Activated naive CD8-positive, alpha-beta T cell treated with anti-CD3 and anti-CD28 coated beads, Interleukin-2, amount 10 ng/mL, durations not matched to agents 7 days and 5 days (primary cell): ENCODE measurements around the gene TRAF3. TPM values are rescaled to one million over a fixed set of nuclear protein-coding genes. Genes with fewer than 3 reads are reported as not detected.

Experiments
- ATAC-seq: fragments of 150-1000 bp; cut with Tn5 transposase; one replicate; pipeline ENCODE4 v1.10.0; 2021; ENCODE audit warnings: low read depth, moderate library complexity
- POLR2A ChIA-PET: fragments of 350-600 bp; sonication (Branson Sonifier 250); formaldehyde crosslinking; loops from one replicate; lab custom pipeline; 2021; ENCODE audit warnings: antibody characterized with exemption; lab: Charles Lee
- DNase-seq: peaks from one replicate; pipeline ENCODE4 v3.0.0; 2021
- H3K27ac Mint-ChIP-seq: one replicate; pipeline ENCODE4 v1.8.0; 2022; ENCODE audit warnings: mild to moderate bottlenecking, mixed read lengths
- H3K27me3 Mint-ChIP-seq: one replicate; pipeline ENCODE4 v1.8.0; 2022; ENCODE audit warnings: mild to moderate bottlenecking, moderate library complexity, mixed read lengths
- H3K36me3 Mint-ChIP-seq: one replicate; pipeline ENCODE4 v1.8.0; 2021; ENCODE audit warnings: mild to moderate bottlenecking, mixed read lengths
- H3K4me1 Mint-ChIP-seq: one replicate; pipeline ENCODE4 v1.8.0; 2021; ENCODE audit warnings: mixed read lengths
- H3K4me3 Mint-ChIP-seq: one replicate; pipeline ENCODE4 v1.8.0; 2022; ENCODE audit warnings: mild to moderate bottlenecking, moderate library complexity, mixed read lengths
- H3K9me3 Mint-ChIP-seq: one replicate; pipeline ENCODE4 v1.8.0; 2021; ENCODE audit warnings: mixed read lengths
- total RNA-seq, 2 experiments: library from RNA; stranded (reverse); gene quantifications; one replicate each; pipeline ENCODE4 v1.2.3, GENCODE V29; 2021

Gene TRAF3
- total RNA-seq, 2 experiments from 2014 or later = 31.1 to 32.9 TPM

DNA sequence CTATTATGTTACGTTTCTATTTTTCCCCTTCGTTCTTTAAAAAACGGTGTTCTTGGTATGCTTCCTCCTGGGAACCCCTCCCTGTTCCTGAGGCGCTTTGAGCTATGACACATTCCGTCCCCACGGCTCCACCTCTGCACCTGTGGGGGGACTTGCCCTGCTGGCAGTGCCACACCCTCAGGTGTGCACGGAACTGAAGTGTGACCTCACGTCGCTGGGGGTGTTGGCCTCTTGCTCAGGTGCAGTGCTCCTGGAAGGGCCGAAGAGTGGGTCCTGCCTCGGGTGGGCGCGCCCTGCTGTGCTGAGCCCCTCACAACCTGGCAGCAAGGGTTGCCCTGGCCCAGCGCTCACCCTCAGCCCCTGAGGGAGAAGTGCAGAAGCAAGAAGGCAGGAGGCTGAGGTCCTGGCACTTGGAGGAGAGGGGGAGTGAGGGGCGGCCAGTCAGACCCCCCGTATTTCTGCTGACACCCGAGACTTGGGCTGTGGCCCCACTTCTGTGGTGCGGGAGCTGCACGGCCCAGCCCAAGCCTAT, 150.2 kb downstream of the TRAF3 start:
- Mint-ChIP-seq H3K4me3 (peak overlapping the region; percentile 61), H3K27ac (no peak overlapping the region), H3K36me3 (no peaks in the 10 kb centered on the region), H3K27me3 (peaks cover 42% of the 10 kb centered on the region), H3K9me3 (no peaks in the 10 kb centered on the region), H3K4me1 (peaks cover 2% of the 10 kb centered on the region)
- ATAC-seq (no peak), DNase-seq (no peak)
- POLR2A ChIA-PET = no interaction called here

DNA sequence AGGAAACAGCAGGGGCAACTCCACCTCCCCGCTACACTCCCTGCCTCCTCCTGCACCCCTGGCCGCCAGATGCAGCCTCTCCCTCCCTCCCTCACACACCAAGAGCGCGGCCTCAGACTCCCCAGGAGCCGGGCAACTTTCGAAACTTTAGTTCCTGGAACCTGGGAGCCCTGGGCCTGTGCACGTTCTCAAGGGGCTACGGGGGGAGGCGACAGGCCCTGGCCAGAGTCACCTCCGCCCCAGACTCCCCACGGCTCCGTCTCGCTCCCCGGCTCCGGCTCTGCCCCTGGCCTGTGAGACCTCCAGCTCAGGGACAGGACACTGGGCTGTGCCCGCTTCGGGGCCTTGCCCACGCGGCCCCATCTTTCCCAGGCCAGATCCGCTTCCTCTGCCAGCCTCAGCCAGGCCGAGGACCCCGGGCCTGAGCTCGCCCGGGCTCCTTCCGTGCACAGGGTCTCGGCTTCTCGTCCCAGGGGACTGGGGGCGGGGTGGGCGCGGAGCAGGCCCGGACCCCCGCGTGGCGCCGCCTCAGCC, 150.7 kb downstream of the TRAF3 start:
- Mint-ChIP-seq H3K4me1 (peaks cover 2% of the 10 kb centered on the region), H3K9me3 (no peaks in the 10 kb centered on the region), H3K27ac (no peak overlapping the region), H3K36me3 (no peaks in the 10 kb centered on the region), H3K27me3 (peaks cover 42% of the 10 kb centered on the region), H3K4me3 (peak overlapping the region; percentile 61)
- peak; percentile 35 for ATAC-seq
- no peak for DNase-seq
- POLR2A ChIA-PET = no interaction called here

DNA sequence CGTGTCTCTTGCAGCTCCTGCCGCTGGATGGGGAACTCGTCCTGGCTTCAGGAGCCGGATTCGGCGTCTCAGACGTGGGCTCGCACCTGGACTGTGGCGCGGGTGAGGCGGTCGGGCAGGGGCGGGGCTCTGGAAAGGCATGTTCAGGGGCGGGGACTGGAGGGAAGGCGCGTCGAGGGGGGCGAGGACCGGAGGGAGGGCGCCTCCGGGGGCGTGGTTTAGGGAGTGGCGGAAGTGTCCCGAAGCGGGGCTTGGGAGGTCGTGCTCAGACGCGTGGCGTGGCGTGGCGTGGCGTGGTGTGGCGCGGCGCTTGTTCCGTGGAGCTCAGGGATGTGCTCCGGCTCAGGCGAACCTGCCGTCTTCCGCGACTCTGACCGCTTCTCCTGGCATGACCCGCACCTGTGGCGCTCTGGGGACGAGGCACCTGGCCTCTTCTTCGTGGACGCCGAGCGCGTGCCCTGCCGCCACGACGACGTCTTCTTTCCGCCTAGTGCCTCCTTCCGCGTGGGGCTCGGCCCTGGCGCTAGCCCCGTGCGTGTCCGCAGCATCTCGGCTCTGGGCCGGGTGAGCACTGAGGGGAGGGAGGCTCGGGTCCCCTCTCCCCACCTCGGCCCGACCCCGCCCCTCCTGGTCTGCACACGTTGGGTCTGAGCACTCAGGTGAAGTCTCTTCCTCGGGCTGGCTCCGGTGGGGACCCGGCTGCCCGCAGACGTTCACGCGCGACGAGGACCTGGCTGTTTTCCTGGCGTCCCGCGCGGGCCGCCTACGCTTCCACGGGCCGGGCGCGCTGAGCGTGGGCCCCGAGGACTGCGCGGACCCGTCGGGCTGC, 151.4 kb downstream of the TRAF3 start:
- ATAC-seq (peak; percentile 81), DNase-seq (peak; percentile 80)
- Mint-ChIP-seq H3K27ac (no peak overlapping the region), H3K4me1 (no peaks in the 10 kb centered on the region), H3K27me3 (peaks cover 39% of the 10 kb centered on the region), H3K36me3 (no peaks in the 10 kb centered on the region), H3K4me3 (peak overlapping the region; percentile 61), H3K9me3 (no peaks in the 10 kb centered on the region)
- POLR2A ChIA-PET = no interaction called here

DNA sequence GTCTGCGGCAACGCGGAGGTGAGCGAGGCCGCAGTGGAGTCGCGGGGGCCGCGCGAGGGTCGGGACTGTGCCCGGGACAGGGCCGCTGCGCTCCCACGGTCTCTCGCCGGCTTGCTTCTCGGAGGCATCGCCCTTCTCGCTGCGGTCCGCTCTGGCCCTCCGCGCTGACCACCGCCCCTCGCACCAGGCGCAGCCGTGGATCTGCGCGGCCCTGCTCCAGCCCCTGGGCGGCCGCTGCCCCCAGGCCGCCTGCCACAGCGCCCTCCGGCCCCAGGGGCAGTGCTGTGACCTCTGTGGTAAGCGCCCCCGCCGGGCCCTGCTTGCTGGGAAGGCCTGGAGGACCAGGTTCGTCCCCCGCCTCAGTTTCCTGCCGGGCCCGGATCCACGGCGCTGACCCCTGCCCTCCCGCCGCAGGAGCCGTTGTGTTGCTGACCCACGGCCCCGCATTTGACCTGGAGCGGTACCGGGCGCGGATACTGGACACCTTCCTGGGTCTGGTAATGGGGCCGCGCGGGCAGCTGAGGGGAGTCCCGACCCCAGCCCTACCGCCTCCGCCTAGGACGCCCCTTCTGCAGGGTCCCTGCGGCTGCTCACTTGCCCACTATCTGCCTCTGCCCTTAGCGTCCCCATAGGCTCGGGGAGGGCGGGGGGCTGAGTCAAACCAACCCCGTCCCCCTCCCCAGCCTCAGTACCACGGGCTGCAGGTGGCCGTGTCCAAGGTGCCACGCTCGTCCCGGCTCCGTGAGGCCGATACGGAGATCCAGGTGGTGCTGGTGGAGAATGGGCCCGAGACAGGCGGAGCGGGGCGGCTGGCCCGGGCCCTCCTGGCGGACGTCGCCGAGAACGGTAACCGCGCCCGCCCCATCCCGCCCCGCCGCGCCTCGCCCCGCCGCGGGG, 152.2 kb downstream of the TRAF3 start:
- peaks cover 32% of the 10 kb centered on the region for H3K27me3 Mint-ChIP-seq
- H3K4me1 Mint-ChIP-seq = no peaks in the 10 kb centered on the region
- DNase-seq (no peak), ATAC-seq (no peak)
- no peak overlapping the region for H3K4me3 Mint-ChIP-seq
- no peak overlapping the region for H3K27ac Mint-ChIP-seq
- POLR2A ChIA-PET = no interaction called here
- no peaks in the 10 kb centered on the region for H3K9me3 Mint-ChIP-seq
- no peaks in the 10 kb centered on the region for H3K36me3 Mint-ChIP-seq

DNA sequence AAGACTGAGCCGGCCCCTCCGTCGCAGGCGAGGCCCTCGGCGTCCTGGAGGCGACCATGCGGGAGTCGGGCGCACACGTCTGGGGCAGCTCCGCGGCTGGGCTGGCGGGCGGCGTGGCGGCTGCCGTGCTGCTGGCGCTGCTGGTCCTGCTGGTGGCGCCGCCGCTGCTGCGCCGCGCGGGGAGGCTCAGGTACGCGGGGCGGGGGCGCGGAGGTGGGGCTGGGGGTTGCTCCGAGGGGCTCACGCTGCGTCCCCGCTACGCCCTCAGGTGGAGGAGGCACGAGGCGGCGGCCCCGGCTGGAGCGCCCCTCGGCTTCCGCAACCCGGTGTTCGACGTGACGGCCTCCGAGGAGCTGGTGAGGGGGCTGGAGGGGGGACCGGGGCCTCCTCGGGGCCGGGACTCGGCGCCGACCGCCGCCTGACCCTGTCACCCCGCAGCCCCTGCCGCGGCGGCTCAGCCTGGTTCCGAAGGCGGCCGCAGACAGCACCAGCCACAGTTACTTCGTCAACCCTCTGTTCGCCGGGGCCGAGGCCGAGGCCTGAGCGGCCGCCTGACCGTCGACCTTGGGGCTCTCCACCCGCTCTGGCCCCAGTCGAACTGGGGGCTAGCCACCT, 153.0 kb downstream of the TRAF3 start:
- no peaks in the 10 kb centered on the region for H3K36me3 Mint-ChIP-seq
- H3K4me1 Mint-ChIP-seq = no peaks in the 10 kb centered on the region
- no peaks in the 10 kb centered on the region for H3K9me3 Mint-ChIP-seq
- POLR2A ChIA-PET = no interaction called here
- ATAC-seq = no peak
- H3K27ac Mint-ChIP-seq = no peak overlapping the region
- H3K4me3 Mint-ChIP-seq = no peak overlapping the region
- no peak for DNase-seq
- H3K27me3 Mint-ChIP-seq = peaks cover 26% of the 10 kb centered on the region

GRCh38 chr14:102930753-102931579, 153.7 kb downstream of the TRAF3 start:
- POLR2A ChIA-PET = no interaction called here
- DNase-seq = no peak
- no peak for ATAC-seq

DNA sequence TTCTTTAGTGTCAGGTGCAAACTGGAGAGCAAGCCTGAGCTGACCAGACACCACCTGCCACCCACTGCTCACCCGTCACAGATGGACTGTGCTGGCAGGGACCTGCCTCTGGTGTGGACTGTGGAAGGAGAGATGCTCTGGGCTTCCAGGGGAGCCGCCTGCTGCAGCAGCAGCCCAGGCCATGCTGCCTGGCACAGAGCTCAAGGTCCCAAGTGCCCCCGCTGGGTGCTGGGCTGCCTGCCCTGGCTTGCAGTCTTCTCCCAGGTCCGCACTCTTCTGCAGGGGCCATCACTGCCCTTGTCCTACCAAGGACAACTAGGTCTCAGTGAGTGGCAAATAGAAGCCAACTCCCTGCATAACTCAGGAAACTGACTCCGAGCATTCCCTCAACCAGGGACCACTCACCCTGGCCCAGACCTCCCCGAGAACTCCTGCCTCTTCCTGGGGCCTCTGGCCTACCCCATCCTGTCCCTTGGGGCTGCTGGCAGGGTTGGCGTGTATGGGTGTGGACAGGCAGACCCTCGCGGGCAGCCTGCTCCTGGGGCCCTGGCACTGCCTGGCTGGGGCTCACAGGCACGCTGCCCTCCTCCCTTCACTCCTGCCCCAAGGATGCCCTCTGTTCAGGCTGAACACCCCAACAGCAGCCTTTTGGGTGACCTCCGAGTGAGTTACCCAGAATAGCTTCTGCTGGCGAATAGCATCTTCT, 154.5 kb downstream of the TRAF3 start:
- no peaks in the 10 kb centered on the region for H3K36me3 Mint-ChIP-seq
- H3K27me3 Mint-ChIP-seq = peaks cover 11% of the 10 kb centered on the region
- H3K4me3 Mint-ChIP-seq = no peak overlapping the region
- no peak for ATAC-seq
- no peaks in the 10 kb centered on the region for H3K4me1 Mint-ChIP-seq
- POLR2A ChIA-PET = no interaction called here
- no peak overlapping the region for H3K27ac Mint-ChIP-seq
- no peaks in the 10 kb centered on the region for H3K9me3 Mint-ChIP-seq
- DNase-seq = no peak

More at GRCh38 chr14:102930753-102931579, 153.7 kb downstream of the TRAF3 start:
- Mint-ChIP-seq H3K27ac (no peak overlapping the region), H3K9me3 (no peaks in the 10 kb centered on the region), H3K36me3 (no peaks in the 10 kb centered on the region), H3K27me3 (peaks cover 19% of the 10 kb centered on the region), H3K4me3 (no peak overlapping the region), H3K4me1 (no peaks in the 10 kb centered on the region)

DNA sequence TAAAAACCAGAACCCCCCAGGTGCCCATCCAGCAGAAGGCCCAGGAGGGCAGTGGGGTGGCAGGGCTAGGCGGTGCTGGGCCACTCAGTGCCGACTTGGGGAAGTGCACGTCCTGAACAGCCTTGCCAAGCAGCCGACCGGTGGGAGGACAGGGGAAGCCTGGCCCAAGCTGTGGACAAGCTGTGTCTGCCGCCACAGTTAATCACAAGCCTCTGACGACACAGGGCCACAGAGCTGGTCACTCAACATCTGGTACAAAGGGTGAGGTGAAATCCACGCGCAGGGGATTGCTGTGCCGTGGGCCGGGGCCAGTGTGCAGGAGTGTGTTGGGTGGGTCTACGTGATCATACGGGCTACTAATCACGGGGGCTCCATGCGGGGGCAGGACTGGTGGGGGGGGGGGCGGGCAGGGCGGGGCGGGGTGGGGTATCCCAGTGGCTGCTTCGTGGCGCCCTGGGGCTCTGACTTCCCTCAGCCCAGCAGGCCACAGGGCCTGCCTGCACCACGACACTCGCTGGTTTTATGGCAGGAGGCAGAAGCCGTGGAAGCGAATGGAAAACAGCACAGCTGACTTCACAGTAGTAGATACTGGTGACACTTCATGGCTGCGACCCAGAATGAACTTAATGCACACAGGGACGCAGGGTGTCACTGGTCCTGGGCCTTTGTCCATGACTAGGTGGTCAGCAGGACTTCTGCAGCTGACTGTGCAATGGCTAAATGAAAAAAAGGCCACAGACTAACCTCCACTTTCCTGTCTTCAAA, 155.4 kb downstream of the TRAF3 start:
- POLR2A ChIA-PET = no interaction called here
- no peak overlapping the region for H3K27ac Mint-ChIP-seq
- DNase-seq = no peak

DNA sequence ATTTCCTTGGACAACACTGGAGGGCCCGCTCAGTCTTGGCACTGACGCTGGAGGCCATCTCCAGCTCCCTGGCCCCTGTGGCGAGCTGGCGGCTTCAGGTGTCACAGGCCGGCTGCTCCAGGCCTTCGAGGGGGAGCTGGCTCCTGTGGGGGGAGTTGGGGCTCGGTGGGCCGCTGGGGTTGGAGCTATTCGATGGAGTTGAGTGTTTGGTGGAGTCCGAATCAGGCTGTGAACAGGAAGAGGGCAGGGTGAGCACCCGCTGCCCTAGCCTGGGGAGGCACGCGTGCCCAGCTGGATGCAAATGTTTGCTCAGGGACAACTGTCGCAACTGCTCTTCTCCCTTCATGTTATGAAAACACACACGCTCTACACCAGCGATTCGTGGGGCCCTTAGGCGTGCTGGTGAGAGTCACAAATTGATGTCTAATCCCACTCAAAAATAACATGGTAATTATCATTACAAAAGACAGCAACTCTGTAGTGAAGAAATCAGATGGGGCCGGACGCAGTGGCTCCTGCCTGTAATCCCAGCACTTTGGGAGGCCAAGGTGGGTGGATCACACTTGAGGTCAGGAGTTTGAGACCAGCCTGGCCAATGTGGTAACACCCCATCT, 156.5 kb downstream of the TRAF3 start:
- ATAC-seq = no peak
- no peak overlapping the region for H3K27ac Mint-ChIP-seq
- H3K4me1 Mint-ChIP-seq = no peaks in the 10 kb centered on the region
- H3K27me3 Mint-ChIP-seq = peaks cover 5% of the 10 kb centered on the region
- no peak for DNase-seq
- POLR2A ChIA-PET = no interaction called here
- no peak overlapping the region for H3K4me3 Mint-ChIP-seq
- no peaks in the 10 kb centered on the region for H3K9me3 Mint-ChIP-seq
- H3K36me3 Mint-ChIP-seq = no peaks in the 10 kb centered on the region

More for the DNA sequence above, 155.4 kb downstream of the TRAF3 start:
- Mint-ChIP-seq H3K27me3 (peaks cover 5% of the 10 kb centered on the region), H3K9me3 (no peaks in the 10 kb centered on the region), H3K36me3 (no peaks in the 10 kb centered on the region), H3K4me3 (no peak overlapping the region), H3K4me1 (no peaks in the 10 kb centered on the region)
- ATAC-seq = no peak

- Mint-ChIP-seq H3K27me3 (peaks cover 5% of the 10 kb centered on the region), H3K36me3 (no peaks in the 10 kb centered on the region), H3K4me1 (no peaks in the 10 kb centered on the region), H3K4me3 (no peak overlapping the region), H3K9me3 (no peaks in the 10 kb centered on the region), H3K27ac (no peak overlapping the region)
- DNase-seq = no peak
- POLR2A ChIA-PET = no interaction called here
- no peak for ATAC-seq
Observed at GRCh38 chr14:102935756-102936155, 158.5 kb downstream of the TRAF3 start.
